Left lung (tissue), 10 donors: ENCODE data around the gene RASGRP1. TPM values are rescaled to one million over a fixed set of nuclear protein-coding genes. Genes with fewer than 3 reads are reported as not detected.
A peak's percentile ranks its signal among the peaks of the same experiment; 100 is the strongest.

Source experiments
- ATAC-seq: fragments of 200-7000 bp; cut with Tn5 transposase; one replicate; pipeline ENCODE4 v1.9.1; 2020; ENCODE audit warnings: moderate library complexity
- DNase-seq, 4 donors: peaks; one replicate each; pipeline ENCODE4 v3.0.0-alpha.2; 2013 to 2020
- H3K27ac ChIP-seq, 2 donors: fragments of 200-600 bp; sonication (generic) in 1 of 2; one replicate each; pipeline versions ENCODE4 v1.5.0 to v1.8.0; 2020 to 2021
- H3K27me3 ChIP-seq, 2 donors: fragments of 200-600 bp; sonication (generic) in 1 of 2; one replicate each; pipeline versions ENCODE4 v1.5.0 to v1.8.0; 2020 to 2021
- H3K36me3 ChIP-seq, 2 donors: fragments of 200-600 bp; sonication (generic) in 1 of 2; one replicate each; pipeline versions ENCODE4 v1.5.0 to v1.8.0; 2020 to 2021
- H3K4me1 ChIP-seq, 2 donors: fragments of 200-600 bp; one replicate each; pipeline ENCODE4 v1.8.0; 2021
- H3K4me3 ChIP-seq, 2 donors: fragments of 200-600 bp; sonication (generic) in 1 of 2; one replicate each; pipeline versions ENCODE4 v1.5.0 to v1.8.0; 2020 to 2021; ENCODE audit warnings: mild to moderate bottlenecking in 1 of 2
- H3K9me3 ChIP-seq, 2 donors: fragments of 200-600 bp; sonication (generic) in 1 of 2; one replicate each; pipeline versions ENCODE4 v1.5.0 to v1.8.0; 2020 to 2021
- intact Hi-C, 2 donors: fragments of 100-400 bp; cut with DNase I; formaldehyde crosslinking; loops; one replicate each; pipeline versions ENCODE4 v1.11.2 to v1.14.2; 2022
- polyA plus RNA-seq, 6 donors: library from polyadenylated mRNA; unstranded; fragments of 120-200 nt; gene quantifications; one replicate each; pipeline ENCODE4 v1.2.1, GENCODE V29; 2013; ENCODE audit not compliant: insufficient read length in 6 of 6
- total RNA-seq, 2 donors: library from RNA; stranded (reverse); fragmentation: NEBNext Ultra II Directional; extraction: Animal tissue kit (Norgen Biotek cat#: 25700); gene quantifications; one replicate each; pipeline ENCODE4 v1.2.1, GENCODE V29; 2021
- TF ChIP-seq, protein P1 (sequence below), 2 donors: fragments of 200-600 bp; sonication (generic) in 1 of 2; IDR thresholded peaks; one replicate each; pipeline versions ENCODE4 v1.5.0 to v1.8.0; 2021; ENCODE audit warnings: antibody characterized with exemption in 2 of 2
- donor health status: DM: no; HTN: yes; CAD: no.
- donor health status: DM: no; HTN: no; CAD: no.

Gene RASGRP1
- total and polyA plus RNA-seq, 8 donors, result 1.2 to 19.2 (median 1.4) TPM

GRCh38 chr15:38609097-38609738 lies 44.6 kb upstream of the RASGRP1 start:
- DNase-seq, result no peak
- Histone ChIP-seq H3K9me3 (no peaks in the 10 kb centered on the region), H3K4me1 (no peaks in the 10 kb centered on the region), H3K27ac (no peak overlapping the region), H3K36me3 (no peaks in the 10 kb centered on the region), H3K27me3 (no peaks in the 10 kb centered on the region), H3K4me3 (no peak overlapping the region)
- peak; percentile 78 for ATAC-seq
- TF ChIP-seq, protein P1, sequence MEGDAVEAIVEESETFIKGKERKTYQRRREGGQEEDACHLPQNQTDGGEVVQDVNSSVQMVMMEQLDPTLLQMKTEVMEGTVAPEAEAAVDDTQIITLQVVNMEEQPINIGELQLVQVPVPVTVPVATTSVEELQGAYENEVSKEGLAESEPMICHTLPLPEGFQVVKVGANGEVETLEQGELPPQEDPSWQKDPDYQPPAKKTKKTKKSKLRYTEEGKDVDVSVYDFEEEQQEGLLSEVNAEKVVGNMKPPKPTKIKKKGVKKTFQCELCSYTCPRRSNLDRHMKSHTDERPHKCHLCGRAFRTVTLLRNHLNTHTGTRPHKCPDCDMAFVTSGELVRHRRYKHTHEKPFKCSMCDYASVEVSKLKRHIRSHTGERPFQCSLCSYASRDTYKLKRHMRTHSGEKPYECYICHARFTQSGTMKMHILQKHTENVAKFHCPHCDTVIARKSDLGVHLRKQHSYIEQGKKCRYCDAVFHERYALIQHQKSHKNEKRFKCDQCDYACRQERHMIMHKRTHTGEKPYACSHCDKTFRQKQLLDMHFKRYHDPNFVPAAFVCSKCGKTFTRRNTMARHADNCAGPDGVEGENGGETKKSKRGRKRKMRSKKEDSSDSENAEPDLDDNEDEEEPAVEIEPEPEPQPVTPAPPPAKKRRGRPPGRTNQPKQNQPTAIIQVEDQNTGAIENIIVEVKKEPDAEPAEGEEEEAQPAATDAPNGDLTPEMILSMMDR (IDR thresholded peaks at IDR 0.05), result no peak
- intact Hi-C loops, result no loop called here

- ATAC-seq, result no peak
- Histone ChIP-seq H3K36me3 (no peaks in the 10 kb centered on the region), H3K4me3 (no peak overlapping the region), H3K27me3 (no peaks in the 10 kb centered on the region), H3K9me3 (no peaks in the 10 kb centered on the region), H3K27ac (no peak overlapping the region), H3K4me1 (no peaks in the 10 kb centered on the region)
- DNase-seq, result no peak
- TF ChIP-seq, protein P1 (IDR thresholded peaks at IDR 0.05), result no peak
- intact Hi-C loops, result no loop called here
Measured at GRCh38 chr15:38608682-38609081, 44.1 kb upstream of the RASGRP1 start.

GRCh38 chr15:38605744-38606143 lies 41.1 kb upstream of the RASGRP1 start:
- intact Hi-C loops, result no loop called here
- no peaks in the 10 kb centered on the region for H3K27me3 ChIP-seq
- H3K9me3 ChIP-seq, result no peaks in the 10 kb centered on the region
- DNase-seq (no peak), ATAC-seq (no peak)
- no peaks in the 10 kb centered on the region for H3K4me1 ChIP-seq
- TF ChIP-seq, protein P1 (IDR thresholded peaks at IDR 0.05), result no peak
- no peak overlapping the region for H3K4me3 ChIP-seq
- no peaks in the 10 kb centered on the region for H3K36me3 ChIP-seq
- H3K27ac ChIP-seq, result no peak overlapping the region

DNA sequence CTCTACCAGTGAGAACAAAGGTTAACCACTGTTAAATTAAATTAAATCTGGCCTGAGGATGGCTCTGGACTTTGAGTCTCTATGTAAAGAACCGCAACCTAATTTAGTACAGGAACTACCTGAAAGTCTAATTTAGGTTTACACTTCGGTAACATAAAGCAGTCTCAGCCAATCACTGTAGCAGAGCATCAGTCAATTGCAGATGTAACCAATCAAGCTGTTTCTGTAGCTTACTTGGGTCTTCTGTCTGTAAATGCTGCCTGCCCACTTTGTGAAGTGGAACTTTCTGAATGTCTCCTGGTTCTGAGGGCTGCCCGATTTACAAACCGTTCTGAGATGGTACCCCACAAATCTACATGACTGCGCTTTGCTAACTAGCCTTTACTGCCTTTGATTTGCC lies 39.1 kb upstream of the RASGRP1 start:
- Histone ChIP-seq H3K27ac (no peak overlapping the region), H3K4me3 (no peak overlapping the region), H3K36me3 (no peaks in the 10 kb centered on the region), H3K9me3 (no peaks in the 10 kb centered on the region), H3K4me1 (no peaks in the 10 kb centered on the region), H3K27me3 (no peaks in the 10 kb centered on the region)
- intact Hi-C loops, result no loop called here
- DNase-seq (no peak), ATAC-seq (no peak)
- TF ChIP-seq, protein P1 (IDR thresholded peaks at IDR 0.05), result no peak

DNA sequence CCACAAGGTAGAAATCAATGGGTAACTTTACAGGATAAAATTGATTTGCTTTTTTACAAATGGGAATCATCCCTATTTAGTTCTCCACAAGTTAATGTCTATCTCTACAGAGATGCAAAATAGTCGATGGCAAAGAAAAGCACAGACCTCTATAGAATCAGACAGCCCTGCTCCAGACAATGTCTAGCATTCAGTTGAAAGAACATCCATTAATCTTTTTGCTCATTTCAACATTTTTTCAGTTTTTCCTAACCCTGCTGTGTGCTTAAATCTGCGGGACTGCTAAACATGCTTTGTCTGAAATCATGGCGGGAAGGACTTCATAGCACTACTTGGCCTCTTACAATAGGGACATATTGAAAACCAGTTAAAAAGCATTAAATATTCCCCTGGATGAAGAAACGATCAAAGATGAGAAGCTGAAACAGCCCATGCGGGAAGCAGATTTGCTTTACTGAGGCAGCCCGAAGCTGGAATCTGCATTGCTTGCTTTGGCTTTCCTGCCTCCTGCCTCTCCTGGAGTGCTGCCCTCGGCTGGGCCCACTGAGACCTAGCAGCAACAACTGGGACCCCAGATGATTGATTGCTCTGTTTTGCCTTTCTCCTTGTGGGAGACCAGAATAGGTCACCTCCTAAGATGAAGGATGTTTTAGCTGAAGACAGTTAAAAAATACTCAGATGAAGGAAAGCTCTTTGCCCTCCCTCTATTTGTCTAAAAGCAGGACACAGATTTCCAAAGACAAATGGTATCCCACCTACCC lies 38.5 kb upstream of the RASGRP1 start:
- Histone ChIP-seq H3K27ac (no peak overlapping the region), H3K27me3 (no peaks in the 10 kb centered on the region), H3K4me3 (no peak overlapping the region), H3K36me3 (no peaks in the 10 kb centered on the region), H3K9me3 (no peaks in the 10 kb centered on the region), H3K4me1 (no peaks in the 10 kb centered on the region)
- DNase-seq (no peak), ATAC-seq (no peak)
- TF ChIP-seq, protein P1 (IDR thresholded peaks at IDR 0.05), result no peak
- intact Hi-C loops, result no loop called here
